ENCODE data around the gene HLA-DQA1.
A peak's percentile ranks its signal among the peaks of the same experiment; 100 is the strongest.
"Not testable (repeated sequence)": the region's sequence is repeated elsewhere in the genome, so short reads cannot be mapped to it uniquely, and the experiment has no call there.

HLA-DQA1 gene

DNA sequence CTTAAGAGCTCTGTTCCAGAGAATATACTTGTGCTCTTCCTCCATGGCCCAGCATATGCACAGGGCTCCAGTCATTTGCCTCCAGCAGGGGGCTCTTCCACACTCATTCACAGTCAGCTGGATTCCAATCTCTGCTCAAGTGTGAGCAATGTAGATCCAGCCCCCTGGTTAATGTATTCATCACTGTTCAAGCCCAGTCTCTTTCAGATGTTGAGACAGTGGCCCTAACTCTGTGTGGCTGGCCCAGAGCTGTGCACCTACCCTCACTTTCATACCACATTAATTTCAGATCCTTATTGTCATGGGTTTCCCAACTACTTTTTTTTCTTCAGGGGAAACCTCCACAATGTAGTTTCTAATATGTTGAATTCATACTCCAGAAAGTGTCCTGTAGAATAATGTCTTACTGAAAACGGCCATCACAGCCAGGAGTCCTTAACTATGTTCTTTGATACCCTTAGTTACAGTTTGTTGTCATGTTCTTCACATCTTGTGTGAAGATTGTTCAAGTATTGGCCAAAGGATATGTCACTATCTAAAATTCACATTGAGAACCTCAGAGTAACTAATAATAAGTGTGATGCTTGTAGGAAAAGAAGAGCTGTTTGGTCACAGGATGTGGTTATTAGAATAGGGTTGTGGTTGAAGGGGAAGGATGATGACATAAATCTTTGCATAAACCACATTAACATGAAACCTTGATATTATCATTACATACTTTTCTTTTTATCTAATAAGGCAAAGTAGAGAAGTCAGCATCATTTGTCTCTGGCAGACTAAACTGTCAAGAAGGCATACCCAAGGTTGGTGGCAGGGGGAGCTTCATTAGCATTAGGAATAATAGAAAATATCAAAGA, 14.4 kb upstream of the HLA-DQA1 start:
- no peak for DNase-seq

DNA sequence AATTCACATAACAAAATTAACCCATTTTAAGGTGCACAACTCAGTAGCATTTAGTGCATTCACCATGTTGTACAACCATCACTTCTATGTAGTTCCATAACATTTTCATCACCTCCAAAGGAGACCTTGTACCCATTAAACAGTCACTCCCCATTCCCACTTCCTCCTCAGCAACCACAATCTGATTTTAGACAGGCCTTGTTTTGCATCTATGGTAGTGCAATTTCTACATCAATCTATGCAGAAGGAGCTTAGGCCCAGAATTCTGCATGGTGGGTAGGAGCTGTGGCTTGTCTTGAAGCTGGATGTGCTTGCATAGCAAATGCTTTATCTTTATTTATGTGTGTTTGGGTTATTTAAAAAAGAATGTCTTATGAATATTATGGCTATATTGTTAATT, 13.5 kb upstream of the HLA-DQA1 start:
- DNase-seq: peak; percentile 32

DNA sequence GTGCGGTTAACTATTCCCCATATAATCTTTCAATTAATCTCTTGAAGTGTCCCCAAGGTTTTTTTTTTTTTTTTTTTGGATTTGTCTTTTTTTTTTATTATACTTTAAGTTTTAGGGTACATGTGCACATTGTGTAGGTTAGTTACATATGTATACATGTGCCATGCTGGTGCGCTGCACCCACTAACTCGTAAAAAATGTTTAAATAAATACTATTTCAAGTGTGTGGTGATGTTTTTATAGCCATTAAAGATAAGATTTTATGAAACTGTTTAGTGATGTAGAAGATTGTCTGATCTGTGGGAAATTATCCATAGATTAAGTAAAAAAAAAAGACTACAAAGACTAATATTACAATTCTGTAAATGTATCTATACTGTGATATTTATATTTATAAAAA, 12.6 kb upstream of the HLA-DQA1 start:
- DNase-seq: no peak

DNA sequence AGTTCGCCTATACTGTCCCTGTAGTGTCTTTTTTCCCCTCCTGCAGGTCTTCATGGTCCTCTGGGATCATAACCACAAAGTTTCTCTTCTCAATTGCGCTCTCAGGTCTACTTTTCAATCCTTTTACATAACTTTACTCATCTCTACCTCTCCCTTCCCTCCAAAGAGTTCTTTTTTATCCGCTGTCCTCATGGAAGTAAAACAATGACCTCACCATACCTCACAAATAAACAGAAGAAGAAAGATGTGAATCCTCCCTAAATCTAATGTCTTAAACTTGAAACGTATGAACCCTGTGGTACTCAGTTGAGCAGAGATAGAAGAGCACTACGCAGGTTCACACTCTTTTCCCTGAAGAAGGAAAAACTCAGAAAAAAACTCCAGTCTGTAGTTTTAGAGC, 12.1 kb upstream of the HLA-DQA1 start:
- no peak for DNase-seq

DNA sequence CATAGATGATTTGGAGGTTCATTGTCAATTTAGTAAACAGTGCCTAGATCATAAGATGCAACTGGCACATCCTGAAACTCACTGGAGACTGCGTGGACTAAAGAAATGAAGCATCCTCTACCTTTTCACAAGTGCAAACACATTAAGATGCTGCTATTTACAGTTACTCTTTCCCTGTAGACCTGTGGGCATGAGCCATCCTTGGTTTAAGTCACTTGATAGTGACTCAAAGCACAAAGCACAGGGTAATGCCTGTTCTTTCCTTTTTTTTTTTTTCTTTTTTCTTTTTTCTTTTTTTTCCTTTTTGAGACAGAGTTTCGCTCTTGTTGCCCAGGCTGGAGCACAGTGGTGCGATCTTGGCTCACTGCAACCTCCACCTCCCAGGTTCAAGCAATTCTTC, 10.0 kb upstream of the HLA-DQA1 start:
- no peak for DNase-seq

DNA sequence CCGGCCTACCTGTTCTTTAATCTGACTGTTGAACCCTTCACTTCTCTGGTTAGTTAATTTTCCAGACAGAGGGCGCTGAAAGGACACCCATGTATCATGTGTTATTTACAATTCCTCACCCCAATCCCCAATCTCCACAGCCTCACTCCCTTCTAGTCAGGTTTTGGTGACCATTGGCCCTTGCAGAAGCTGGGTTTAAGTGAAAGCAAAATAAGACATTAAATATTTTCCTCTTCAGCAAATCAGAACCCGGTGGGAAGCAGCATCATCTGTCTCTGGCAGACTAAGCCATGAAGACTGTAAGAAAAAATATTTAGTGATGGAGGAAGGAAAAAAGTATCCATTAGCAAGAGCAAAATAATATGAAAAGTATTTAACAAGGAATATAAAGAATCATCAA, 9.4 kb upstream of the HLA-DQA1 start:
- DNase-seq: peak; percentile 23

DNA sequence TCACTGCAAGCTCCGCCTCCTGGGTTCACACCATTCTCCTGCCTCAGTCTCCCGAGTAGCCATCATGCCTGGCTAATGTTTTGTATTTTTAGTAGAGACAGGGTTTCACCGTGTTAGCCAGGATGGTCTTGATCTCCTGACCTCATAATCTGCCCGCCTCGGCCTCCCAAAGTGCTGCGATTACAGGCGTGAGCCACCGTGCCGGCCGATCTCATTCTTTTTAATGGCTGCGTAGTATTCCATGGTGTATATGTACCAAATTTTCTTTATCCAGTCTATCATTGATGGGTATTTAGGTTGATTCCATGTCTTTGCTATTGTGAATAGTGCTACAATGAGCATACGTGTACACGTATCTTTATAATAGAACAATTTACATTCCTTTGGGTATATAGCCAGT, 7.4 kb upstream of the HLA-DQA1 start:
- DNase-seq: not testable (repeated sequence)

DNA sequence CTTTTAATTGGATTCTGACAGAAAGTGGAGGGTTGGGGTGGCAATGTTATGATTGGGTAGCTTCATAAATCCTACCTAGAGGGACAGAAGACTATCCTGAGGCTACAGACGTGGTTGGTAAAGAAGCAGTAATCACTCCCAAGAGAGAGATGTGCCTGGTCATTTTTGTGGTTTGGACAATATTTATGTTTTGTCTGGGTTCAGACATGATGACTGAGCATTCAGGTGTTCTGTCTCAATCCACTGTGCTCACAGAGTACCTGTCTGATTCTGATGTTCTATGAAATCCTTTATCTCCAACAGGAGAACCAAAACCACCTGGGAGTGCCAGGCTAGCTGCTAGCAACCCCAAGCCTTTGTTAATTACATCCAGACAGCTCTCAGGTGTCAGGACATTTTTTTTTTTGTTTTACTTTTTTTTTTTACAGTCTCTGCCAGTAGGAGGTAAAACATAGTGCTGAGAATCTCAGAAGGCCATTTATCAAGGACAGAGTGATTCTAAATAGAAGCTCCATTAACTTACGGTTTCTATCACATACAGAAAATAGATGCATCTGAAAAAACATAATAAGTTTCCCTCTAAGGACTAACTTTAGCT, 1.6 kb upstream of the HLA-DQA1 start:
- DNase-seq: no peak

DNA sequence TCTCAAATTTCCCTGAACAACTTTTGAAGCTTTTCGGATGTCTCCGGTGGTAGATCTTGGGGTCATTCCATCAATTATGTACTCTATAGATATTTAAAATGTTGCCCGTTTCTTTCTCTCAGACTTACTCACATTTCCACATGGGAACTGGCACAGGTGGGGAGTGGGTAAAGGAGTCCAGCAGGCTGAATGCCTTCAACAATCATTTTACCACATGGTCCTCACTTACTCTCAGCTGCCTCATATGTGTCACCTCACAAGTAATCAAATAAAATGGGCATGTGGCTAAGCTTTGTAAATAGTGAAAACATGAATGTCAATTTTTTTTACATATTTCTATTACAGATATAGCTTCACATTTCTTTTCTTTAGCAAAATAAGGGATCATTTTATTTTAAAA, 677 bp downstream of the HLA-DQA1 start:
- no peak for DNase-seq

DNA sequence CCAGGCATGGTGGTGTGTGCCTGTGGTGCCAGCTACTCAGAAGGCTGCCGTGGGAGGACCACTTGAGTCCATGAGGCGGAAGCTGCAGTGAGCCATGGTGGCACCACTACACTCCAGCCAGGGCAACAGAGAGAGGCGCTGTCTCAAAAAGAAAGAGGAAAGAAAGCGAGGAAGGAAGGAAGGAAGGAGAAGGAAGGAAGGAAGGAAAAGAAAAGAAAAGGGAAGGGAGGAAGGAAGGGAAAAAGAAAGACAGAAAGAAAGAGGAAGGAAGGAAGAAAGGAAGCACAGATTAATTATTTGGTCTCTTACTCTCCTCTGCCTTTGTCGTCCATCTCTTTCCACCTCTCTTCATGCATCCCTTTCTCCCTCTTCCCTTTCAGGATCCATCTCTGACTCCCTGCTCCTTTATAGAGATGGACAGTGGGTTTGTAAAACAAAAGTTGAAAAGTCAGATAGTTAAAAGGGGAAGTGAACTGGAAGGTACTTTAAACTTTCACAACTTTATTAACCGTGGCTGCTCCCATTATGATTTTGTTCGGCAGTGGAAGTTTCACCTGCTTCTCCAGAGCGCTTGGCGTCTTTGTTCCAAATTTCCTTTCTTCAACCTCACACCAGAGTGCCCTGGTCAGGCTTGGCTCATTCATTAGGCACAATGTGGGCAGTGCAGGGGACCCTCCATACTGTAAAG, 1.5 kb downstream of the HLA-DQA1 start:
- no peak for DNase-seq

DNA sequence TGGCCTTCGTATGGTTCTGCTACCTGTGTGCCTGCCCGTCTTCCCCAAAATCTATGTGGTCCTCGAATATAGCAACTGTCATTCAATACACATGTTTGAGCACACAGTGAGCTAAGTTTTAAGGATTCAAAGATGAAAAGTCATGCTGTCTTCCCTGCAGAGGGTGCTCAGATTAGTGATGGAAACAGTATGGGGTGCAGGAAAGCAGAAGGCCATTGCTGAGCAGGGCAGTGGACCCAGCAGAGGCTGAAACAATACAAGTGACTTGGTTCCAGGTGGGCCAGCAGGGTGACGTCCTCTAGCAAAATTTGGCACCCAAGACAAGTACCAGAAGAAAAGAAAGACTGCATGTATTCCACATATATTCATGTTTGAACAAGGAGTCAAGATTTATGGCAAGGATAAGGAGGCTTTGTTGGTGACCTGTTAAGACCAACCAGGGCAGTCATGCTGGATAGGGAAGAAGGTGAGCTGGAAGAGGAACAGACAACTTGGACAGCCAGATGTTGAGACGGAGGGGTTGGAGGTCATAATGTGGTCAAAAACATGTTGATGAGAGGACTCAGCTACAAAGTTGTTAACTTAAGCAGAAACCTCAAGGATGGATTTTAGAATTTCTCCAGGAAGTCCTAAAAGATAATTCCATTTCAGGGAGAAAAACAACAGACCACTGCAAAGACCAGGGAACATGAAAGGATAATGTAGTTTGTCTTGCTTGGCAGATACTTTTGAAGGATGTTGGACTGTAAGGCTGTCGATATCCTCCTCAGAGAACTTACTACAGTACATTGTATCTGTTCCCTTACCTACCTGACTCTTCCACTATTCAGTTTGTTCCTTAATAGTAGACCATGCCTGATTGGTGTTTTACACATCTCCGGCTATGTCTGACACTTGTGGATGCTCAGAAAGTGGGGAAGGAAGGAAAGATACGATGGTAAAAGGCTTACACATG, 2.5 kb downstream of the HLA-DQA1 start:
- DNase-seq: no peak

DNA sequence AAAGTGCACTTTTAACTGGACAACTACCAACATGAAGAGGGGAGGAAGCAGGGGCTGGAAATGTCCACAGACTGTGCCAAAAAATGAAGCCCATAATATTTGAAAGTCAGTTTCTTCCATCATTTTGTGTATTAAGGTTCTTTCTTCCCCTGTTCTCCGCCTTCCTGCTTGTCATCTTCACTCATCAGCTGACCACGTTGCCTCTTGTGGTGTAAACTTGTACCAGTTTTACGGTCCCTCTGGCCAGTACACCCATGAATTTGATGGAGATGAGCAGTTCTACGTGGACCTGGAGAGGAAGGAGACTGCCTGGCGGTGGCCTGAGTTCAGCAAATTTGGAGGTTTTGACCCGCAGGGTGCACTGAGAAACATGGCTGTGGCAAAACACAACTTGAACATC, 3.9 kb downstream of the HLA-DQA1 start:
- DNase-seq: no peak

DNA sequence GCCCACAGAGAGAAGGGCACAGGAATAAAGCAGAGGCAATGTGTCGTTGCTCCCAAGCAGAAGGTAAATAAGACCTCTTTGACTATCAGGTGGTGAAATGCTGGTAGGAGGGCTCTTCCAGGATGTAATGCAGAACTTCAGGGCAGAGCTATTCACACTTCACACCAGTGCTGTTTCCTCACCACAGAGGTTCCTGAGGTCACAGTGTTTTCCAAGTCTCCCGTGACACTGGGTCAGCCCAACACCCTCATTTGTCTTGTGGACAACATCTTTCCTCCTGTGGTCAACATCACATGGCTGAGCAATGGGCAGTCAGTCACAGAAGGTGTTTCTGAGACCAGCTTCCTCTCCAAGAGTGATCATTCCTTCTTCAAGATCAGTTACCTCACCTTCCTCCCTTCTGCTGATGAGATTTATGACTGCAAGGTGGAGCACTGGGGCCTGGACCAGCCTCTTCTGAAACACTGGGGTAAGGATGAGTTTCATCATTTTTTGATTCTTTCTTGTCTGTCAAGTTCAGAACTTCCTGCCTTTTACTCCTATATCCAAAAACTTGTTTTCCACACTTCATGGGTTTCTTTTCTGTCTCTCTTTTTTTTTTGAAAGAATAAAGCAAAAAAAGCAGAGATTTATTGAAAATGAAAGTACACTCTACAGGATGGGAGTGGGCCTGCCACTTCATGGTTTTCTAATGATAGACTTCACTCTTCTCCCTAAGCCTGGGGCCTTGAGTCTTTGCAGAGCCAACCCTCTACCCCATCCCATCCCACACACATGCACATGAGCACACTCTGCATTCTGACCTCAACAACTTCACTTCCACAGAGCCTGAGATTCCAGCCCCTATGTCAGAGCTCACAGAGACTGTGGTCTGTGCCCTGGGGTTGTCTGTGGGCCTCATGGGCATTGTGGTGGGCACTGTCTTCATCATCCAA, 4.8 kb downstream of the HLA-DQA1 start:
- not testable (repeated sequence) for DNase-seq

DNA sequence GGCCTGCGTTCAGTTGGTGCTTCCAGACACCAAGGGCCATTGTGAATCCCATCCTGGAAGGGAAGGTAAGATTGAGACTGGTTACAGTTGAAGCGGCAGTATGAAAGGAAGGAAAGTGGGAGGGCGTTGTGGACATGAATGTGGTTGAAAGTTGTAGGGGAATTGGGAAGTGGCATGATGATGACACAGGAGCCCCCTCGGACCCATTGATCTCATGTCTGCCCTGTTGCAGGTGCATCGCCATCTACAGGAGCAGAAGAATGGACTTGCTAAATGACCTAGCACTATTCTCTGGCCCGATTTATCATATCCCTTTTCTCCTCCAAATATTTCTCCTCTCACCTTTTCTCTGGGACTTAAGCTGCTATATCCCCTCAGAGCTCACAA, 5.5 kb downstream of the HLA-DQA1 start:
- no peak for DNase-seq

DNA sequence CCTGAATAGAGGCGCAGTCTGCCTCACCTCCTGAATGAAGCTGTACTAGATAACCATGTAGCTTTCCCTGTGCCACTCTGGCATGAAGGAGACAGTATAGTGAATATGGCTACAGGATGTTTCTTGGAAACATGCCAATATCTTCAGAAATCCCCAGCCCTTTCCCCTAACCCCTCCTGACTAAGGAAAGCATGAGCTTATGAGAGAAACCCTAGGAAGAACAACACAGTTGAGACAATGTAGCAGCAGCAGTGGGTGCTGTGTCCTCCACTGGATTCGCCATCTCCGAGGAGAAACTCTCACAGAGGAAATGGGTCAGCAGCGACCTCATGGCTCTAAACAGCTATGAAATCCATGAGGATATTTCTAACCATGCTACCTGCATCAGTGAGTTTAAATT, 6.7 kb downstream of the HLA-DQA1 start:
- DNase-seq: no peak

DNA sequence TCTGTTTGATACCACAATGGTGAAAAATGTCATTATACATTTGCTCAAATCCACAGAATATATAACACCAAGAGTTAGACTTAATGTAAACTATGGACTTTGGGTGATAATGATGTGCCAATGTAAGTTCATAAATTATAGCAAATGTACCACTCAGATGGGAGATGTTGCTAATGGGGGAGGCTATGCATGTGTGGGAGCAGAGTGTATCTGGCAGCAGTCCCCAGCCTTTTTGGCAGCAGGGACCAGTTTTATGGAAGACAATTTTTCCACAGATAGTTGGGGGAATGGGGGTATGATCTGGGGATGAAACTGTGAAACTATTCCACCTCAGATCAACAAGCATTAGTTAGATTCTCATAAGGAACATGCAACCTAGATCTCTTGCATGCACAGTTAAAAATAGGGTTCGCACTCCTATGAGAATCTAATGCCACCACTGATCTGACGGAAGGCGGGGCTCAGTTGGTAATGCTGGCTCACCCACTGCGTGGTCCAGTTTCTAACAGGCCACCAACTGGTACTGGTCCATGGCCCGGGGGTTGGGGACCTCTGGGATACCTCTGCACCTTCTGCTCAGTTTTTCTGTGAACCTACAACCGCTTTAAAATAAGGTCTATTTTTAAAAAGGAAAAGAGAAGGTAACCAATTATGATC, 8.0 kb downstream of the HLA-DQA1 start:
- no peak for DNase-seq

DNA sequence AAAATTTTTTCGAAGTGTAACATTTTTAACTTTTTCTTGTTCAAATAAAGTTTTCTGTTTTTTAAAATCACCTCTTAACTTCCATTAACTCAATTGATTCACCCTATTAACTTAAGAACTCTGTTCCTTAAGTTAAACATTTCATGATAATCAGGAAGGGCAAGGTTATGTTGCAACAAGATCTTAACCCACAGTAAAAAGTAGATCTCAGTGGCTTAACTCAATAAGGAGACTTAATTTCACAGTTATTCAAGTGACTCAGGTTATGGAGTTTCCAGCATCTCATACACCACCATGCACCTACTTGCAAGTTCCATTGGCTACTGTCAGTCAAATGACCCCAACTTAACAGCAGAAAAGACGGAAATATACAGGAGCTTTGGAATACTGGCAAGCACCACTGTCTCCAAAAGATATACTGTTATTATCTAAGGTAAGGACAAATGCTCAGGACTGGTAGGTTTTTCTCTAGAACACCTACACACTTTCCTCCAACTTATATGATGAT, 18.1 kb downstream of the HLA-DQA1 start:
- no peak for DNase-seq

DNA sequence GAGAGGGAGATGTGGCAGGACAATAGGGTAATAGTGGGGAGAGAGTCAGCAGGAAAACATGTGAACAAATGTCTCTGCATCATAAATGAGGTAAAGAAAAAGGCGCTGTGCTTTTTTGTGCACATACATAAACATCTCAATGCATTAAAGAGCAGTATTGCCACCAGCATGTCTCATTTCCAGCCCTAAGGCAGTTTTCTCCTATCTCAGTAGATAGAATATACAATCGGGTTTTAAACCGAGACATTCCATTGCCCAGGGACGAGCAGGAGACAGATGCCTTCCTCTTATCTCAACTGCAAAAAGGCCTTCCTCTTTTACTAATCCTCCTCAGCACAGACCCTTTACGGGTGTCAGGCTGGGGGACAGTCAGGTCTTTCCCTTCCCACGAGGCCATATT, 20.1 kb downstream of the HLA-DQA1 start:
- not testable (repeated sequence) for DNase-seq

DNA sequence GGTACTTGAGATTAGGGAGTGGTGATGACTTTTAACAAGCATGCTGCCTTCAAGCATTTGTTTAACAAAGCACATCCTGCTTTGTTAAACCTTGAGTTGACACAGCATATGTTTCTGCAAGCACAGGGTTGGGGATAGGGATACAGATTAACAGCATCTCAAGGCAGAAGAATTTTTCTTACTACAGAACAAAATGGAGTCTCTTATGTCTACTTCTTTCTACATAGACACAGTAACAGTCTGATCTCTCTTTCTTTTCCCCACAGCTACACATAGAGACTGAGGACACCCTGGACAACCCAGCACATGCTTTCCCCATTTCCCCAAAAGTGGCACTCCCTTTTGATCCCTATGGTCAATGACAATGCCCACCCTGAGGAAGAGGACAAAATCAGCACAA, 20.6 kb downstream of the HLA-DQA1 start:
- not testable (repeated sequence) for DNase-seq

DNA sequence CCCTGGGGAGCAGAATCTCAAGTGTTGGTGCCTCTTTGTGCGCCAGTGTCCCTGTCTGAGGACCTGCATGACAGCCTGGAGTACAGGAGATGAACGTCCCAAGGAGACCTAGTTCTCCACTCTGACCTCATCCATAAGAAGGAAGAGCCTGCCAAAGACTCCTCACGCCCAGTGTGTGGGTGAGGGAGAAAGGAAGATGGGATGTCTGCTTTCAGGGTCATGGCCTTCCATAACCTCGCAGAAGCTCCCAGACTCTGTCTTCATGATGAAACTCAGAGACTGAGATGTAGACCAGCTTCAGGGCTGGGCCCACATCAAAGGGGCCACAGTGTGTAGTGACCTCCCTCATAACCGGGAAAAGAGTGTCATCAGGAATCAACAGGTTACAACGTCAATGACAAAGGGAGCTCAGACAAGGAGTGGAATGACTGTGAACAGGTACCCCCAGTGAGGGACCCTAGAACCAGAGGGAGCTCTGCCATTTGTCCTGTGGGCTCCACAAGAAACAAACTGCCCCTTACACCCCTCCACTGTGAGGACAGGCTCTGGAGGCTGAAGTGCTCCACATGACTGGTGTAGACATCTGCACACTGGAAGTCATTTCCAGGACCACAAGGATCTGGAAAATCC, 21.2 kb downstream of the HLA-DQA1 start:
- no peak for DNase-seq

Data from GDM1 (cell line).